ENCODE measurements around the gene MMD.

The MMD gene

DNA sequence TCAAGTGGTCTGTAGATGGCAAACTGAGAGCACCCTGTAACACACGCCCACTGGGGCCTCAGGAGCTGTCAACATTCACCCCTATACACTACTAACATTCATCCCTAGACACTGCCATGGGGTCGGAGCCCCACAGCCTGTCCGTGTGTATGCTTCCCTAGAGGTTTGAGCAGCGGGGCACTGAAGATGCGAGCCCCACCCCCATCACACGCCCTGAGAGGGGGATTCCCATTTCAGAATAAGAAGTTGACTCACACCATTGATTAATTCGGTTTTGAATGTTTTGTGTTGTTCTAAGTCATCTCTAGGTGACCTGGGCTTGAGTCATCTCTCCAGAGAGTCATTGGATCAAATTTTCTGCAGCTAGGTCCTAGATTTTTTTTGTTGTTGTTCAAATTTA, 37.3 kb upstream of the MMD start:
- POLR2A ChIA-PET: no interaction called here
- CTCF ChIA-PET: interaction anchor here (1.9 kb wide), 1 partner anchor 7 kb away, joined by 5 read pairs; no protein-coding TSS in a partner anchor
- H3K4me3 ChIP-seq (ENCODE audit: low read depth, low read length): no peak overlapping the region
- no peak for DNase-seq (ENCODE audit: low read depth, low spot score)
- TF ChIP-seq CTCF (IDR thresholded peaks at IDR 0.05; ENCODE audit: insufficient read depth, low read length, missing control alignments): no peak

- ChIA-PET POLR2A (no interaction called here), CTCF (interaction anchor here (1.9 kb wide), 1 partner anchor 8 kb away, joined by 5 read pairs; no protein-coding TSS in a partner anchor)
- TF ChIP-seq CTCF (IDR thresholded peaks at IDR 0.05; ENCODE audit: insufficient read depth, low read length, missing control alignments): no peak
- no peak overlapping the region for H3K4me3 ChIP-seq (ENCODE audit: low read depth, low read length)
- DNase-seq (ENCODE audit: low read depth, low spot score): no peak
Observed at GRCh38 chr17:55458287-55458900, 36.8 kb upstream of the MMD start.

DNA sequence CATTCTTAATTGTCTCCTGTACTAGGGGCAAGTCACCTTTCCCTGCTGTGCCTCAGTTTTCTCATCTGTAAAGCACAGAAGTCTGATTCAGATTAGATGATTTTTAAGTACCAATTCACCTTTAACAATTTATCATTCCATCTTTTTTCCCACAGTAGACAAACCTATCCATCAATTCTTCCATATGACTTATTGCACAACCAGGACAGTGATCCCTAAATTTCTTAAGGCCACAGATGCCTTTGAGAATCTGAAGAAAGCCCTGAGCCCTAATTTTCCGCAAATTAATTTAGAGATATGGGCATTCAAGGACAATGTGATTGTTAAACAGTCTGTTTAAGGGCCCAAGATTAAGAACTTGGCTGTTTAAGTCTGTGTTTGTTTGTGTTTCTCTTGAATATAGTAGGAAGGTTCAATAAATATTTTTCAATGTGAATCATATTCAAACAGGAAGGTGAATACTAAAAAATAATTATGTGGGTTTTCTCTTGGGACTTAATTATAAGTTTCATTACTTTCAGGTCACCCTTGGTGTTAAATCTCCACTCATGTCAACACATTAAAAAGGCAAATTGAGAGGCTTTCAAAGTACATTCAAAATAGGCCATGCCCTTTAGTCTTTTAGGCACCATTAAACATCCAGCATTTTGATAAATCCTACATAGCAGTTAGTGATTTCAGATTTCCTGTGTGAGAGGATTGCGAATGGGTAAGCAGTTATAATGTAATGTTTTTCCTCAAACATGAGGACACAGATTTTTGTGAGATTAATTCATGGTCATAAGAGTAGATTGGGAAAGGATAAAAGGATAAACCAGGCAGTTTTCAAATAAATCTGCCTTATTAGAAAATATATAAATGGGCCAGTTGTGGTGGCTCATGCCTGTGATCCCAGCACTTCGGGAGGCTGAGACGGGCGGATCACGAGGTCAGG, 34.9 kb upstream of the MMD start:
- POLR2A ChIA-PET: no interaction called here
- no peak for TF ChIP-seq CTCF (IDR thresholded peaks at IDR 0.05; ENCODE audit: insufficient read depth, low read length, missing control alignments)
- no peak overlapping the region for H3K4me3 ChIP-seq (ENCODE audit: low read depth, low read length)
- CTCF ChIA-PET: interaction anchor here (1.9 kb wide), 1 partner anchor 10 kb away, joined by 5 read pairs; no protein-coding TSS in a partner anchor
- no peak for DNase-seq (ENCODE audit: low read depth, low spot score)

DNA sequence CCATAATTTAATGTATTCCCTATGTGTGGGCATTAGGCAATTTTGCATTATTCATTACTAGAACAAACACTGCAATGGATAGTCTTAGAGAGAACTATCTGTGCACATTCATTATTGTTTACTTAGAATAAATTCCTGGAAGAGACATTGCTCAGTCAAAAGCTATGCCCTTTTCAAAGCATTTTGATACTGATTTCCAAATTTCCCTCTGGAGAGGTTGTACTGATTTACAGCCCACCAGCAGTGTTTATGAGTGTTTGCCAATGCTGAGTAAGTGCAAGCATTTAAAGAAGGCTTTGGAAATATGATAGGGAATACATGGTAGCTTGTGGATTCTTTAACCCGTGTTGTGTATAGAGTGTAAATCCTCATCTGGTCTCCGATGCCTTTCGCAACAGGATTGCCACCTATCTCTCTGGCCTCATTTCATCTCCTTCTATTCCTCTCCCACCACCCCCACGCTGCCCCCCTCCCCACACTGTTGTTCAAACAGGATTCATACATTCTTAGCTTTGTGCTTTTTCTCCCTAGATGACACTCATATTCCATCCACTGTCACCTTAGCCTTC, 33.4 kb upstream of the MMD start:
- no peak overlapping the region for H3K4me3 ChIP-seq (ENCODE audit: low read depth, low read length)
- POLR2A ChIA-PET: no interaction called here
- peak; percentile 75 for DNase-seq (ENCODE audit: low read depth, low spot score)
- TF ChIP-seq CTCF (IDR thresholded peaks at IDR 0.05; ENCODE audit: insufficient read depth, low read length, missing control alignments): no peak
- CTCF ChIA-PET: no interaction called here

GRCh38 chr17:55453839-55454557, 32.4 kb upstream of the MMD start:
- no peak for TF ChIP-seq CTCF (IDR thresholded peaks at IDR 0.05; ENCODE audit: insufficient read depth, low read length, missing control alignments)
- POLR2A ChIA-PET: no interaction called here
- DNase-seq (ENCODE audit: low read depth, low spot score): no peak
- no peak overlapping the region for H3K4me3 ChIP-seq (ENCODE audit: low read depth, low read length)
- CTCF ChIA-PET: no interaction called here

All from AG04449 (cell line).